OCI-LY3 (cell line): ENCODE measurements around the gene PLA2G2D.

Experiments
- CTCF ChIP-seq: fragments of 200-600, 300-600 bp; sonication (generic); IDR thresholded peaks from 2 replicates; pipeline ENCODE4 v1.5.1; 2014; ENCODE audit warnings: antibody characterized with exemption, low read length, low read depth
- EZH2phosphoT487 ChIP-seq: fragments of 200-600 bp; shearing (Covaris generic); IDR thresholded peaks from 2 replicates; pipeline ENCODE4 v1.6.1; 2018; ENCODE audit warnings: antibody characterized with exemption, mixed run types, low read depth

DNA sequence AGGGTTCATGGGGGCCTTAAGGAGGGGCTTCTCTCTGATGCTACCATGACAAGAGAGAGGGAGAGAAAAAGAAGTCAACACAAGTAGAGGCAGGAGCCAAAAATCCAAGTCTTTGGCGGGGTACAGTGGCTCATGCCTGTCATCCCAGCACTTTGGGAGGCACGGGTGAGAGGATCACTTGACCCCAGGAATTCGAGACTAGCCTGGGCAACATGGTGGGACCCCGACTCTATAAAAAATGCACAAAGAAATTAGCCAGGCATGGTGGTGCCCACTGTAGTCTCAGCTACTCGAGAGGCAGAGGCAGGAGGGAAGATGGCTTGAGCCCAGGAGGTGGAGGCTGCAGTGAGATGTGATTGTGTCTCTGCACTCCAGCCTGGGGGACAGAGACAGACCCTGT, 40.6 kb downstream of the PLA2G2D start:
- TF ChIP-seq CTCF, result no peak
- no peak for TF ChIP-seq EZH2phosphoT487
